Thyroid gland (tissue), 4 donors: ENCODE data around the gene OAS1.

ENCODE experiments used
- POLR2A ChIP-seq, 2 donors: fragments of 450-650 bp; IDR thresholded peaks; one replicate each; pipeline ENCODE4 v1.6.1; 2017; ENCODE audit warnings: antibody characterized with exemption in 2 of 2, mild to moderate bottlenecking in 2 of 2, moderate library complexity in 1 of 2
- TF ChIP-seq, protein P1 (sequence below), 6 experiments: fragments of 200-600 bp in 3 of 6; fragments of 450-650 bp in 3 of 6; sonication (generic) in 3 of 6; IDR thresholded peaks; one replicate each; pipeline ENCODE4 v1.5.1; 2016 to 2019; ENCODE audit warnings: antibody characterized with exemption in 6 of 6, mild to moderate bottlenecking in 2 of 6, inconsistent platforms in 1 of 6, moderate library complexity in 1 of 6

DNA sequence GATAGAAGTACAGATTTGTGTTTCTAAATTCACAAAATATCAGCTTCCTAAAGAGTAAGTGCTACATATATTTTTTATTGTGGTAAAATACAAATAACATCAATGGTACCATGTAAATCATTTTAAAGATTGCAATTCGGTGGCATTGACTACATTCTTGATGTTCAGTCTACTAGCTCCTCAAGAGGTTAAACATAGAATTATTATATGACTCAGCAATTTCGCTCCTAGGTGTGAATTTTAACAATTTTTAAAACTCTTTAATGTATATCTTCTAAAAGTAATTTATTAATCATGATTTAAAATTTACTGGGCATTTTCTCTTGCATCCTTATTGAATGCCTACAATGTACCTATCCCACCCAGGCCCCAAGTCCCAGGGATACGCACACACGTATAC, 29.8 kb upstream of the OAS1 start:
- TF ChIP-seq, protein P1, sequence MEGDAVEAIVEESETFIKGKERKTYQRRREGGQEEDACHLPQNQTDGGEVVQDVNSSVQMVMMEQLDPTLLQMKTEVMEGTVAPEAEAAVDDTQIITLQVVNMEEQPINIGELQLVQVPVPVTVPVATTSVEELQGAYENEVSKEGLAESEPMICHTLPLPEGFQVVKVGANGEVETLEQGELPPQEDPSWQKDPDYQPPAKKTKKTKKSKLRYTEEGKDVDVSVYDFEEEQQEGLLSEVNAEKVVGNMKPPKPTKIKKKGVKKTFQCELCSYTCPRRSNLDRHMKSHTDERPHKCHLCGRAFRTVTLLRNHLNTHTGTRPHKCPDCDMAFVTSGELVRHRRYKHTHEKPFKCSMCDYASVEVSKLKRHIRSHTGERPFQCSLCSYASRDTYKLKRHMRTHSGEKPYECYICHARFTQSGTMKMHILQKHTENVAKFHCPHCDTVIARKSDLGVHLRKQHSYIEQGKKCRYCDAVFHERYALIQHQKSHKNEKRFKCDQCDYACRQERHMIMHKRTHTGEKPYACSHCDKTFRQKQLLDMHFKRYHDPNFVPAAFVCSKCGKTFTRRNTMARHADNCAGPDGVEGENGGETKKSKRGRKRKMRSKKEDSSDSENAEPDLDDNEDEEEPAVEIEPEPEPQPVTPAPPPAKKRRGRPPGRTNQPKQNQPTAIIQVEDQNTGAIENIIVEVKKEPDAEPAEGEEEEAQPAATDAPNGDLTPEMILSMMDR (IDR thresholded peaks at IDR 0.05) = no peak
- no peak for TF ChIP-seq POLR2A (IDR thresholded peaks at IDR 0.05)
